MCF 10A (cell line): ENCODE measurements around the gene FAF1. TPM values are rescaled to one million over a fixed set of nuclear protein-coding genes. Genes with fewer than 3 reads are reported as not detected.
A peak's percentile ranks its signal among the peaks of the same experiment; 100 is the strongest.
"Not testable (repeated sequence)": the region's sequence is repeated elsewhere in the genome, so short reads cannot be mapped to it uniquely, and the experiment has no call there.

Experiments
- BruUV-seq: library from RNA; stranded (reverse); fragments of 400-500 nt; replicated peaks from 2 replicates; lab custom pipeline; 2021; lab: Mats Ljungman, UMichigan
- CTCF ChIA-PET: fragments of 300-600 bp; sonication (Branson Sonifier 250); formaldehyde crosslinking; extraction: SDS; loops from one replicate; lab custom pipeline; 2021; ENCODE audit warnings: antibody characterized with exemption, inconsistent platforms; lab: Yijun Ruan, JAX
- POLR2A ChIA-PET: fragments of 300-600, 350-650 bp; sonication (Branson Sonifier 250); formaldehyde crosslinking; extraction: SDS; loops from one replicate; lab custom pipeline; 2020; ENCODE audit warnings: antibody characterized with exemption, inconsistent platforms; lab: Yijun Ruan, JAX
- DNase-seq: peaks from one replicate; pipeline ENCODE4 v3.0.0-alpha.2; 2018; ENCODE audit not compliant: unreplicated experiment
- H3K27ac Mint-ChIP-seq: one replicate; pipeline ENCODE4 v1.8.0; 2022; ENCODE audit warnings: mild to moderate bottlenecking, low read depth, mixed read lengths; ENCODE audit not compliant: unreplicated experiment
- H3K27me3 Mint-ChIP-seq: one replicate; pipeline ENCODE4 v1.8.0; 2022; ENCODE audit warnings: mixed read lengths; ENCODE audit not compliant: insufficient read depth, unreplicated experiment
- H3K36me3 Mint-ChIP-seq: one replicate; pipeline ENCODE4 v1.8.0; 2022; ENCODE audit warnings: mild to moderate bottlenecking, moderate library complexity, mixed read lengths; ENCODE audit not compliant: insufficient read depth, unreplicated experiment
- H3K4me1 Mint-ChIP-seq: one replicate; pipeline ENCODE4 v1.8.0; 2022; ENCODE audit warnings: mixed read lengths; ENCODE audit not compliant: insufficient read depth, unreplicated experiment
- H3K4me3 Mint-ChIP-seq: one replicate; pipeline ENCODE4 v1.8.0; 2022; ENCODE audit warnings: mild to moderate bottlenecking, moderate library complexity, mixed read lengths; ENCODE audit not compliant: unreplicated experiment
- H3K9me3 Mint-ChIP-seq: one replicate; pipeline ENCODE4 v1.8.0; 2022; ENCODE audit warnings: mixed read lengths; ENCODE audit not compliant: unreplicated experiment
- intact Hi-C: fragments of 100-400 bp; cut with micrococcal nuclease; formaldehyde crosslinking; loops from 2 replicates; pipeline ENCODE4 v1.14.1; 2022
- total RNA-seq: library from RNA; stranded (reverse); gene quantifications from 2 replicates; pipeline ENCODE4 v1.2.3, GENCODE V29; 2022
- TF ChIP-seq, protein P1 (sequence below): fragments of 200-600 bp; IDR thresholded peaks from one replicate; pipeline ENCODE4 v1.8.0; 2022; ENCODE audit warnings: antibody characterized with exemption, mild to moderate bottlenecking; ENCODE audit not compliant: unreplicated experiment

Gene FAF1
- total RNA-seq, 1 experiment from 2014 or later = 93.2 TPM

DNA sequence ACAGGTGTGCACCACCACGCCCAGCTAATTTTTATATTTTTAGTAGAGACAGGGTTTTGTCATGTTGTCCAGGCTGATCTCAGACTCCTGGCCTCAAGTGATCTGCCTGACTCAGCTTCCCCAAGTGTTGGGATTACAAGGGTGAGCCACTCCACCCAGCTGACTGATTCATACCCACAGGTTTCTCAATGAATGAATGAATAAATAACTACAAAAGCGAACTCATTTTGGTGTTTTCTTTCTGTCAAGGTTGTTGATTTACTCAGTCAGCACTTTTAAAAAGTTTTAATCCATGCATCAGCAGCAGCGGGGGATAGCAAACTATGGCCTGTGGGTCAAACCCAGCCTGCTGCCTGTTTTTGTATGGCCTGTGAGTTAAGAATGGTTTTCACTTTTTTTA is 217.5 kb downstream of the FAF1 start:
- ChIA-PET CTCF (interaction anchor here (1.2 to 1.8 kb wide), 2 partner anchors 8 to 122 kb away, joined by 4 to 7 read pairs; no protein-coding TSS in a partner anchor), POLR2A (no interaction called here)
- intact Hi-C loops = no loop called here
- Mint-ChIP-seq H3K27ac (no peak overlapping the region), H3K4me3 (no peak overlapping the region), H3K4me1 (no peaks in the 10 kb centered on the region), H3K36me3 (peaks cover 34% of the 10 kb centered on the region), H3K27me3 (no peaks in the 10 kb centered on the region), H3K9me3 (no peaks in the 10 kb centered on the region)
- DNase-seq = peak; percentile 11
- TF ChIP-seq, protein P1, sequence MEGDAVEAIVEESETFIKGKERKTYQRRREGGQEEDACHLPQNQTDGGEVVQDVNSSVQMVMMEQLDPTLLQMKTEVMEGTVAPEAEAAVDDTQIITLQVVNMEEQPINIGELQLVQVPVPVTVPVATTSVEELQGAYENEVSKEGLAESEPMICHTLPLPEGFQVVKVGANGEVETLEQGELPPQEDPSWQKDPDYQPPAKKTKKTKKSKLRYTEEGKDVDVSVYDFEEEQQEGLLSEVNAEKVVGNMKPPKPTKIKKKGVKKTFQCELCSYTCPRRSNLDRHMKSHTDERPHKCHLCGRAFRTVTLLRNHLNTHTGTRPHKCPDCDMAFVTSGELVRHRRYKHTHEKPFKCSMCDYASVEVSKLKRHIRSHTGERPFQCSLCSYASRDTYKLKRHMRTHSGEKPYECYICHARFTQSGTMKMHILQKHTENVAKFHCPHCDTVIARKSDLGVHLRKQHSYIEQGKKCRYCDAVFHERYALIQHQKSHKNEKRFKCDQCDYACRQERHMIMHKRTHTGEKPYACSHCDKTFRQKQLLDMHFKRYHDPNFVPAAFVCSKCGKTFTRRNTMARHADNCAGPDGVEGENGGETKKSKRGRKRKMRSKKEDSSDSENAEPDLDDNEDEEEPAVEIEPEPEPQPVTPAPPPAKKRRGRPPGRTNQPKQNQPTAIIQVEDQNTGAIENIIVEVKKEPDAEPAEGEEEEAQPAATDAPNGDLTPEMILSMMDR = no peak
- no TSS peak for BruUV-seq

DNA sequence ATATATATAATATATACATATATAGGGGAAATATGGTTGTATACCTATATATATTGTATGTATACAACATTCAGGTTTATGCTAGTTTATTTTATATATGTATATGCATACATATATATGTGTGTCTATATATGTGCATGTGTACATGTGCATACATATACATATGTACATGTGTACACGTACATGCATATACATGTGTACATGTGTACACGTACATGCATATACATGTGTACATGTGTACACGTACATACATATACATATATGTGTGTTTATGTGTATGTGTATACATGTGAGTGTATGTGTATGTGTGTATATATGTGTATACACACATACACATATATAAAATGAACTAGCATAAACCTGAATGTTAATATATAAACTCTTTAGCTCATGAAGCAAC is 220.9 kb downstream of the FAF1 start:
- Mint-ChIP-seq H3K36me3 (peaks cover 30% of the 10 kb centered on the region), H3K27me3 (no peaks in the 10 kb centered on the region), H3K4me3 (no peak overlapping the region), H3K9me3 (no peaks in the 10 kb centered on the region), H3K4me1 (peaks cover 2% of the 10 kb centered on the region), H3K27ac (no peak overlapping the region)
- TF ChIP-seq, protein P1 = no peak
- intact Hi-C loops = no loop called here
- BruUV-seq = no TSS peak
- DNase-seq = no peak
- ChIA-PET CTCF (interaction anchor here (1.0 to 1.7 kb wide), 2 partner anchors 10 to 370 kb away, joined by 3 to 6 read pairs; no protein-coding TSS in a partner anchor), POLR2A (interaction anchor here (0.7 kb wide), 1 partner anchor 361 kb away, joined by 3 read pairs; no protein-coding TSS in a partner anchor)

DNA sequence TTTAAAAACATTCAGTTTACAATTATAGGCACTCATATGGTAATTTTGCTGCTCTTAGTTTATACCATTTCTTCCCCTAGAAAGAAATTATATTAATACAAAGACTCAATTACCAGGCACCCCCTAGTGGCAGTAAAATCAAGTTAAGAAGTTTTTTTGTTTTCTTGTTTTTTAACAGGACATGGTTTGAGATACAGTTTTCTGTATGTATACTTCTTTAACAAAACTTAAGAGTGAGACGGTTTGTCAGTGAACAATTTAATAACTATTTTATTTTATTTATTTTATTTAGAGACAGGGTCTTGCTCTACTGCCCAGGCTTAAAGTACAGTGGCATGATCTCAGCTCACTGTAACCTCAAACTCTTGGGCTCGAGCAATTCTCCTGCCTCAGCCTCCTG is 224.6 kb downstream of the FAF1 start:
- TF ChIP-seq, protein P1 = peak; percentile 41
- Mint-ChIP-seq H3K27me3 (no peaks in the 10 kb centered on the region), H3K4me3 (no peak overlapping the region), H3K27ac (no peak overlapping the region), H3K36me3 (peaks cover 31% of the 10 kb centered on the region), H3K9me3 (no peaks in the 10 kb centered on the region), H3K4me1 (peaks cover 6% of the 10 kb centered on the region)
- CTCF ChIA-PET = interaction anchor here (0.7 to 3.7 kb wide), 22 partner anchors 10 to 661 kb away, joined by 3 to 24 read pairs (median 4); no protein-coding TSS in a partner anchor
- BruUV-seq = no TSS peak
- POLR2A ChIA-PET = no interaction called here
- intact Hi-C loops = loop anchor here (1.0 to 2.0 kb wide), 3 partner anchors 31 to 367 kb away; no protein-coding TSS in a partner anchor
- DNase-seq = peak; percentile 45

DNA sequence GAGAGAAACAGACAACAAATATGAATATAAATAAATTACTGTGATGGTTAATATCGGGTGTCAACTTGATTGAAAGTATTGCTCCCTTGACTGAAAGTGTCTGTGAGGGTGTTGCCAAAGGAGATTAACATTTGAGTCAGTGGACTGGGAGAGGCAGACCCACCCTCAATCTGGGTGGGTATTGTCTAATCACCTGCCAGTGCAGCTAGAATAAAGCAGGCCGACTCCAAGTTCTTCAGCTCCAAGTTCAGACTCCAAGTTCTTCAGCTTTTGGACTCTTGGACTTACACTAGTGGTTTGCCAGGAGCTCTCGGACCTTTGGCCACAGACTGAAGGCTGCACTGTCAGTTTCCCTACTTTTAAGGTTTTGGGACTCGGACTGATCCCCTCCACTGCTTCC is 232.5 kb downstream of the FAF1 start:
- ChIA-PET CTCF (interaction anchor here (1.4 to 5.7 kb wide), 2 partner anchors 8 to 360 kb away, joined by 3 to 23 read pairs; no protein-coding TSS in a partner anchor), POLR2A (interaction anchor here (1.0 to 1.4 kb wide), 2 partner anchors 9 to 17 kb away, joined by 3 read pairs; no protein-coding TSS in a partner anchor)
- H3K4me1 Mint-ChIP-seq, H3K9me3 Mint-ChIP-seq, DNase-seq, BruUV-seq, H3K4me3 Mint-ChIP-seq, H3K27ac Mint-ChIP-seq, H3K27me3 Mint-ChIP-seq, intact Hi-C loops: not testable (repeated sequence)
- peaks cover 21% of the 10 kb centered on the region for H3K36me3 Mint-ChIP-seq
